ENCODE data around the gene TMEM18.
"Not testable (repeated sequence)": the region's sequence is repeated elsewhere in the genome, so short reads cannot be mapped to it uniquely, and the experiment has no call there.

Gene TMEM18

GRCh38 chr2:708667-709066, 31.5 kb upstream of the TMEM18 start:
- H3K4me3 ChIP-seq (replicated peaks; ENCODE audit: low read depth, low read length): no peak overlapping the region
- TF ChIP-seq, protein P1, sequence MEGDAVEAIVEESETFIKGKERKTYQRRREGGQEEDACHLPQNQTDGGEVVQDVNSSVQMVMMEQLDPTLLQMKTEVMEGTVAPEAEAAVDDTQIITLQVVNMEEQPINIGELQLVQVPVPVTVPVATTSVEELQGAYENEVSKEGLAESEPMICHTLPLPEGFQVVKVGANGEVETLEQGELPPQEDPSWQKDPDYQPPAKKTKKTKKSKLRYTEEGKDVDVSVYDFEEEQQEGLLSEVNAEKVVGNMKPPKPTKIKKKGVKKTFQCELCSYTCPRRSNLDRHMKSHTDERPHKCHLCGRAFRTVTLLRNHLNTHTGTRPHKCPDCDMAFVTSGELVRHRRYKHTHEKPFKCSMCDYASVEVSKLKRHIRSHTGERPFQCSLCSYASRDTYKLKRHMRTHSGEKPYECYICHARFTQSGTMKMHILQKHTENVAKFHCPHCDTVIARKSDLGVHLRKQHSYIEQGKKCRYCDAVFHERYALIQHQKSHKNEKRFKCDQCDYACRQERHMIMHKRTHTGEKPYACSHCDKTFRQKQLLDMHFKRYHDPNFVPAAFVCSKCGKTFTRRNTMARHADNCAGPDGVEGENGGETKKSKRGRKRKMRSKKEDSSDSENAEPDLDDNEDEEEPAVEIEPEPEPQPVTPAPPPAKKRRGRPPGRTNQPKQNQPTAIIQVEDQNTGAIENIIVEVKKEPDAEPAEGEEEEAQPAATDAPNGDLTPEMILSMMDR (IDR thresholded peaks at IDR 0.05; ENCODE audit: low read length, missing control alignments): no peak
- DNase-seq (ENCODE audit: low read depth): no peak

GRCh38 chr2:705971-706511, 28.8 kb upstream of the TMEM18 start:
- DNase-seq (ENCODE audit: low read depth): no peak
- TF ChIP-seq, protein P1 (IDR thresholded peaks at IDR 0.05; ENCODE audit: low read length, missing control alignments): no peak
- no peak overlapping the region for H3K4me3 ChIP-seq (replicated peaks; ENCODE audit: low read depth, low read length)

GRCh38 chr2:702765-703164, 25.6 kb upstream of the TMEM18 start:
- DNase-seq (ENCODE audit: low read depth): not testable (repeated sequence)

DNA sequence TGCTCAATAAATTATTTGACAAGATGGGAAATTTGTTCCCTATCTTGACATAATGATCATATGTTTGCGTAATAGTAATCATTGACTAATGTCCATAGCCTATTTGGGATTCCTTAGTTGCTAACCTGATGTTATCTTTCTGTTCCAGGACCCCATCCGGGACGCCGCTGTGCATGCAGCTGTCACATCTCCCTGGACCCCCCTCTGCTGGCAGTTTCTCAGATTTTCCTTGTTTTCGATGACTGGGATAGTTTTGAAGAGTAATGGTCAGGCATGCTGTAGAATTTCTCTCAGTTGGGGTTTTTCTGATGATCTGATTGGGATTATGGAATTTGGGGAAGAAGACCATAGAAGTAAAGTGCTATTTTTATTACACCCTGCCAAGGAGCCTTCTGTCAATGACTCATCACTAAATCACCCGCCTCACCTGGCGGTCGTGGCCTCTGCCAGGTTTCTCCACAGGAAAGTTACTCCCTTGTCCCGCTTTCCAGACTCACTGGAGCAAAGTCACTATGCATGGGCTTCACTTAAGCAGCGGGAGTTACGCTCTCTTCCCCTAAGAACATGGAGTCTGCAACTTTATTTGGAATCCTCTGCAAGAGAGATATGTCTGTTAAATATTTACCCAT, 19.9 kb upstream of the TMEM18 start:
- H3K4me3 ChIP-seq (replicated peaks; ENCODE audit: low read depth, low read length): no peak overlapping the region
- TF ChIP-seq, protein P1 (IDR thresholded peaks at IDR 0.05; ENCODE audit: low read length, missing control alignments): no peak

More at GRCh38 chr2:702765-703164, 25.6 kb upstream of the TMEM18 start:
- H3K4me3 ChIP-seq (replicated peaks; ENCODE audit: low read depth, low read length): not testable (repeated sequence)

DNA sequence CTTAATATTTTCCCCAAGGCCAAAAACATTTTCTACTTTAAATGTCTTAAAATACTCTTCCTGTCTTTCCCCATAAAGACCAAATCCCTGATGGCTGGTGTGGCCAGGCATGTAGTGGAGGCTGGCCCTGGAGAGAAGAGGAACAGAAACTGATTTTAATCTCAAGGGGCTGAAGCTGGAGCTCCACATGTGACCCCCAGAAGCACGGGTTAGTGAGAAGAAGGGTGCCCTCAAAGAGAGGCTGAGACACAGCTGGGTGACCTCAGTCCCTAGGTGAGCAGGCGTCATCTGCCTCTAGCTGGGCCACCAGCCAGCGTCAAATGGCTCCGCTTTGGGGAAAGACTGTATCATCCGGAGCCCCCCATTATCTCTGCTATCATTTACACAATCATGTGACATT, 19.3 kb upstream of the TMEM18 start:
- H3K4me3 ChIP-seq (replicated peaks; ENCODE audit: low read depth, low read length): no peak overlapping the region
- DNase-seq (ENCODE audit: low read depth): no peak
- TF ChIP-seq, protein P1 (IDR thresholded peaks at IDR 0.05; ENCODE audit: low read length, missing control alignments): no peak

More for the DNA sequence above, 19.9 kb upstream of the TMEM18 start:
- DNase-seq (ENCODE audit: low read depth): no peak

DNA sequence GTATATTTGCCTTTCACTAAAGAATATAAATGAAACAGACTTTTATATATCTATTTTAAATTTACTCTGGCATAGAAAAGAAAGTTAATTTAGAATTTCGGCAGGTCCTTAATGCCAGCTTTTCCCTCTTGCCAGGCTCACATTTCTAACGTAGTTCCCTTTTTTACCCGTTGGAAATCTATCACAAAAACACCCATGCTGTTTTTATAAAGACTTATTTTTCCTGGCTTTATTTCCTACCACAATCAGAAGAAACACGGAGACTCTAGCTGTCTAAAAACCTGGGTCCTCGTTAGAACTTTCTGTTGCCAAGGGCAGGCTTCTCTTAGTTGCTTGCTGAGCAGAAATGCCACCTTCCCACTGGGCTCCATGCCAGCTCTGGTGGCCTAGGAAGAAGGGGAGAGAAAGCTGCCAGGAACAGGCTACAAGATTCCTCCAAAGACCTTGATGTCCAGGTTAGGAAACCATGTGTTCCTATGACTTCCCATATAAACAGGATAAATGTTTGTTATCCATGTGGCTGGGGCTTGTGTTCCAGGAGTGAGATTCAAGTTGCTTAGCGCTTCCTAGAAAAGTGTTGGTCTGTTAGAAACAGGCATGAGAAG, 17.8 kb upstream of the TMEM18 start:
- TF ChIP-seq, protein P1 (IDR thresholded peaks at IDR 0.05; ENCODE audit: low read length, missing control alignments): no peak
- DNase-seq (ENCODE audit: low read depth): no peak
- no peak overlapping the region for H3K4me3 ChIP-seq (replicated peaks; ENCODE audit: low read depth, low read length)

- TF ChIP-seq, protein P1 (IDR thresholded peaks at IDR 0.05; ENCODE audit: low read length, missing control alignments): no peak
- H3K4me3 ChIP-seq (replicated peaks; ENCODE audit: low read depth, low read length): no peak overlapping the region
- peak; percentile 6 for DNase-seq (ENCODE audit: low read depth)
Observed at GRCh38 chr2:694174-694573, 17.0 kb upstream of the TMEM18 start.
